Measurements from ENCODE around the gene KDF1.

- TF ChIP-seq CTCF (IDR thresholded peaks at IDR 0.05; ENCODE audit: low read length) (no peak), EZH2 (IDR thresholded peaks at IDR 0.05; ENCODE audit: borderline replicate concordance, low read length) (no peak)
Observed at GRCh38 chr1:26909951-26910342, 50.3 kb downstream of the KDF1 start.
